Measurements from ENCODE around the gene LDLRAD4. TPM values are rescaled to one million over a fixed set of nuclear protein-coding genes. Genes with fewer than 3 reads are reported as not detected.

LDLRAD4 gene
- total RNA-seq, 1 donor from 2014 or later, result 3.0 TPM

GRCh38 chr18:13540477-13541182 is 322.1 kb downstream of the LDLRAD4 start:
- no peak for ATAC-seq

- ATAC-seq, result no peak
Measured at GRCh38 chr18:13541621-13542519, 323.3 kb downstream of the LDLRAD4 start.

GRCh38 chr18:13542520-13542847 is 323.9 kb downstream of the LDLRAD4 start:
- no peak for ATAC-seq

- ATAC-seq, result no peak
Measured at GRCh38 chr18:13543144-13543543, 324.6 kb downstream of the LDLRAD4 start.

- ATAC-seq, result no peak
Measured at GRCh38 chr18:13543811-13544732, 325.5 kb downstream of the LDLRAD4 start.

- no peak for ATAC-seq
Measured at GRCh38 chr18:13544953-13545352, 326.4 kb downstream of the LDLRAD4 start.

- ATAC-seq, result no peak
Measured at GRCh38 chr18:13545514-13545913, 327.0 kb downstream of the LDLRAD4 start.

- ATAC-seq, result no peak
Measured at GRCh38 chr18:13545955-13546354, 327.4 kb downstream of the LDLRAD4 start.

GRCh38 chr18:13546638-13547037 is 328.1 kb downstream of the LDLRAD4 start:
- no peak for ATAC-seq

- no peak for ATAC-seq
Measured at GRCh38 chr18:13547347-13547746, 328.8 kb downstream of the LDLRAD4 start.

GRCh38 chr18:13548106-13548819 is 329.7 kb downstream of the LDLRAD4 start:
- peak; percentile 29 for ATAC-seq

- no peak for ATAC-seq
Measured at GRCh38 chr18:13548966-13549879, 330.7 kb downstream of the LDLRAD4 start.

GRCh38 chr18:13549880-13550232 is 331.3 kb downstream of the LDLRAD4 start:
- no peak for ATAC-seq

- ATAC-seq, result no peak
Measured at GRCh38 chr18:13550418-13551304, 332.1 kb downstream of the LDLRAD4 start.

GRCh38 chr18:13551305-13551603 is 332.7 kb downstream of the LDLRAD4 start:
- ATAC-seq, result no peak

GRCh38 chr18:13551841-13552733 is 333.5 kb downstream of the LDLRAD4 start:
- ATAC-seq, result no peak

- no peak for ATAC-seq
Measured at GRCh38 chr18:13553449-13553848, 334.9 kb downstream of the LDLRAD4 start.

- no peak for ATAC-seq
Measured at GRCh38 chr18:13555192-13555591, 336.6 kb downstream of the LDLRAD4 start.

GRCh38 chr18:13555865-13556264 is 337.3 kb downstream of the LDLRAD4 start:
- no peak for ATAC-seq

All from esophagus mucosa (tissue), 1 donor.